WERI-Rb-1 (cell line): ENCODE data around the gene HOXB13.

ENCODE experiments used
- DNase-seq: peaks from one replicate; pipeline ENCODE4 v3.0.0-alpha.2; 2020
- H3K27ac ChIP-seq: fragments of 250-450 bp; sonication (Bioruptor Pico); 2 replicates; pipeline ENCODE4 v1.5.1; 2020; ENCODE audit warnings: mild to moderate bottlenecking, moderate library complexity
- H3K27me3 ChIP-seq: fragments of 250-450 bp; sonication (Bioruptor Pico); 2 replicates; pipeline ENCODE4 v1.5.1; 2021; ENCODE audit warnings: mild to moderate bottlenecking, low read depth, moderate library complexity; ENCODE audit not compliant: insufficient read depth, severe bottlenecking
- H3K36me3 ChIP-seq: fragments of 250-450 bp; sonication (Bioruptor Pico); 2 replicates; pipeline ENCODE4 v1.5.1; 2020; ENCODE audit warnings: mild to moderate bottlenecking, moderate library complexity
- H3K4me3 ChIP-seq: 2 replicates; pipeline ENCODE4 v1.5.1; 2011; ENCODE audit warnings: low read depth, mild to moderate bottlenecking, control low read depth, low read length
- H3K9me3 ChIP-seq: fragments of 250-450 bp; sonication (Bioruptor Pico); 2 replicates; pipeline ENCODE4 v1.5.1; 2021; ENCODE audit warnings: mild to moderate bottlenecking, moderate library complexity; ENCODE audit not compliant: severe bottlenecking
- TF ChIP-seq, protein P1 (sequence below): IDR thresholded peaks from 2 replicates; pipeline ENCODE4 v1.5.1; 2011; ENCODE audit warnings: low read depth, mild to moderate bottlenecking, control low read depth, inconsistent platforms, low read length

Gene HOXB13

DNA sequence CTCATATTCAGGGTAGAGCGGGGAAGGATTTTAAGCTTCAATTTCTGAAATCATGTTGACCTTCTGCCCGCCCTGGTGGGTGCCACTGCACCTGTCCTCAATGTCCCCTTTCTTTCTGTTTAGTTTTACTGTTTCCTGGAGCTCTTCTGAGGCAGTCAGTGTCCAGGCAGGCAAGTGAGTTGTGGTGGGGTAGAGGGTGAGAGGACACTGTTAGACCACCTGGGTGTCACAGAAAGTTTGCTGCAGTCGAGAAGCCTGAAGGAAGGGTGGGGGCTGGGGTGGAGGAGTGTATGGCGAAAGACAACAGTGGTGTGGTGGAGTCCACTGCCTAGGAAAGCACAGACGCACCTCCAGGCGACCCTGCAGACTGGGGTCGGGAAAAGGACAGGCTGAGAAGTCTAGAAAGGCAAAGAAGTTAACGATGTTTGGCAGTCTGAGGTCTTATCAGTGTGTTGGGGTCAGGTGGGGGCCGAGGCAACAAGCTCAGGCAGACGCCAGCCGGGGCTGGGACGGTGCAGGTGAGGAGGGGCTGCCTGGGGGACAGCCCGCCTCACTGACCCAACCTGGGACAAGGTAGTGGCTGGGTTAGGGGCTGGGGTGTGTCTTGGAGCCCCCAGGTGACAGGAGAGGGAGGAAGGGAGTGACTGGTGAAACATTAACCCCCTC, 23.3 kb upstream of the HOXB13 start:
- peaks cover 20% of the 10 kb centered on the region for H3K9me3 ChIP-seq
- no peaks in the 10 kb centered on the region for H3K36me3 ChIP-seq
- H3K27ac ChIP-seq = no peak overlapping the region
- peaks cover 100% of the 10 kb centered on the region for H3K27me3 ChIP-seq
- TF ChIP-seq, protein P1, sequence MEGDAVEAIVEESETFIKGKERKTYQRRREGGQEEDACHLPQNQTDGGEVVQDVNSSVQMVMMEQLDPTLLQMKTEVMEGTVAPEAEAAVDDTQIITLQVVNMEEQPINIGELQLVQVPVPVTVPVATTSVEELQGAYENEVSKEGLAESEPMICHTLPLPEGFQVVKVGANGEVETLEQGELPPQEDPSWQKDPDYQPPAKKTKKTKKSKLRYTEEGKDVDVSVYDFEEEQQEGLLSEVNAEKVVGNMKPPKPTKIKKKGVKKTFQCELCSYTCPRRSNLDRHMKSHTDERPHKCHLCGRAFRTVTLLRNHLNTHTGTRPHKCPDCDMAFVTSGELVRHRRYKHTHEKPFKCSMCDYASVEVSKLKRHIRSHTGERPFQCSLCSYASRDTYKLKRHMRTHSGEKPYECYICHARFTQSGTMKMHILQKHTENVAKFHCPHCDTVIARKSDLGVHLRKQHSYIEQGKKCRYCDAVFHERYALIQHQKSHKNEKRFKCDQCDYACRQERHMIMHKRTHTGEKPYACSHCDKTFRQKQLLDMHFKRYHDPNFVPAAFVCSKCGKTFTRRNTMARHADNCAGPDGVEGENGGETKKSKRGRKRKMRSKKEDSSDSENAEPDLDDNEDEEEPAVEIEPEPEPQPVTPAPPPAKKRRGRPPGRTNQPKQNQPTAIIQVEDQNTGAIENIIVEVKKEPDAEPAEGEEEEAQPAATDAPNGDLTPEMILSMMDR = no peak
- no peak overlapping the region for H3K4me3 ChIP-seq
- no peak for DNase-seq

DNA sequence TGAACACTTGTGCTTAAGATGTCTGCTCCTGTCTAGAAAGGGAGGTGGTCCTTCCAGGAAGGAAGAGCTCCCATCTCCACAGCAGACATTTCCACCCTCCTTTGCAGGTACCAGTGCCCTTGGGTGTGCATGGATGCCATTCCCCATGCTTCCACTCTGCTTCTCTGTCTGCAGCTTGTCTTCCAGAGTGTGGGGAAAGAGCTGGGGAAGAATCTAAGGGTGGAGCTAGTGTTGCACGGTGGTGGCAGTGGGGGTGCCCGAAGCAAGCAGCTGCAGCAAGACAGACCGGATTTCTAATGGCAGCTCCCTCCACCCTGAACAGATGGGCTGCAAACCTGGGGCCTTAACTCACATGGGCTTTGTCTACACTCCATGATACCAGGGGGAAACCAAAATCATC, 22.6 kb upstream of the HOXB13 start:
- no peaks in the 10 kb centered on the region for H3K36me3 ChIP-seq
- H3K27me3 ChIP-seq = peaks cover 100% of the 10 kb centered on the region
- no peak overlapping the region for H3K4me3 ChIP-seq
- DNase-seq = peak; percentile 27
- peaks cover 20% of the 10 kb centered on the region for H3K9me3 ChIP-seq
- H3K27ac ChIP-seq = no peak overlapping the region
- TF ChIP-seq, protein P1 = no peak

DNA sequence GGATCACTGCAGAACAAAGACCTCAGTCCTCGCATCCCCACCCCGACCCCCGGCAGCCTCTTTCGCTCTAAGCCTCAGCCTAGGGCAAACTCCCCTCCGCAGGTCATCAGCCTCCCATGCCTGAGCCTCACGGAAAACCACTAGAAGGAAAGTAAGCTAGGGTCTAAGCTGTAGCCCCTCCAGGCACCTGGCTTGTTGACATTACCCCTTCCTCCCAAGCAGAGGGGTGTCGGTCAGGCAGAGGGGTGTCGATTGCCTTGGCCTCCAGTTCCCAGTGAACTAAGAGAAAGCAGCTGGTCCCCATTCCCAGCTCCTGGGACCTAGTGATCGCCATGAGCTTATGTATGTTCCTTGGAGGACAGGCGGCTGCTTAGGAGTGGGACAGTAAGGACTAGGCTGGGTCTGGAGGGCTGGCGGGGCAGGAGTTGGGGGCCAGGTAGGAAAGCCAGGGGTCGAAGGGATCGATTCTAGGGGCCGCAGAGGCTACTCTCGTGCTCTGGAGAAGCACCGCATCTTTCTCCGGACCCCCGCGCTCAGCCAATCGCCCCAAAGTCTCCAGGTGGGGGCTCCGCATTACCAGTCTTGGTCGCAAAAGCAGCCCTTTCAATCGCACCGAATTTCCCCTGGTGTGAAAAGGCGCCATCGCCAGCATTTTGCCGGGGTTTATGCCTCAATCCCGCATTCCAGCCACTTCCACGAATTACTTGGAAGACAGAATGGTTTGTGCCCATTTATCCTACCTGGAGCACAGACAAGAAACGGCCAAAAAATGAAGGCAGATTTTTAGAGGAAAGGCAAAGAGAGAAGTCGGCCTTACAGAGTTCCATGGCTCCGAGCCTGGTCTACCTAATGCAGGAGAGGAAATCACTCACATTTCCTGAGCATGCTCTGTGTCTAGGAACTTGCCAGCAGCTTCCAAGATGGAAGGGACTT, 21.3 kb upstream of the HOXB13 start:
- H3K4me3 ChIP-seq = no peak overlapping the region
- peaks cover 20% of the 10 kb centered on the region for H3K9me3 ChIP-seq
- DNase-seq = no peak
- TF ChIP-seq, protein P1 = no peak
- no peaks in the 10 kb centered on the region for H3K36me3 ChIP-seq
- H3K27me3 ChIP-seq = peaks cover 100% of the 10 kb centered on the region
- no peak overlapping the region for H3K27ac ChIP-seq

DNA sequence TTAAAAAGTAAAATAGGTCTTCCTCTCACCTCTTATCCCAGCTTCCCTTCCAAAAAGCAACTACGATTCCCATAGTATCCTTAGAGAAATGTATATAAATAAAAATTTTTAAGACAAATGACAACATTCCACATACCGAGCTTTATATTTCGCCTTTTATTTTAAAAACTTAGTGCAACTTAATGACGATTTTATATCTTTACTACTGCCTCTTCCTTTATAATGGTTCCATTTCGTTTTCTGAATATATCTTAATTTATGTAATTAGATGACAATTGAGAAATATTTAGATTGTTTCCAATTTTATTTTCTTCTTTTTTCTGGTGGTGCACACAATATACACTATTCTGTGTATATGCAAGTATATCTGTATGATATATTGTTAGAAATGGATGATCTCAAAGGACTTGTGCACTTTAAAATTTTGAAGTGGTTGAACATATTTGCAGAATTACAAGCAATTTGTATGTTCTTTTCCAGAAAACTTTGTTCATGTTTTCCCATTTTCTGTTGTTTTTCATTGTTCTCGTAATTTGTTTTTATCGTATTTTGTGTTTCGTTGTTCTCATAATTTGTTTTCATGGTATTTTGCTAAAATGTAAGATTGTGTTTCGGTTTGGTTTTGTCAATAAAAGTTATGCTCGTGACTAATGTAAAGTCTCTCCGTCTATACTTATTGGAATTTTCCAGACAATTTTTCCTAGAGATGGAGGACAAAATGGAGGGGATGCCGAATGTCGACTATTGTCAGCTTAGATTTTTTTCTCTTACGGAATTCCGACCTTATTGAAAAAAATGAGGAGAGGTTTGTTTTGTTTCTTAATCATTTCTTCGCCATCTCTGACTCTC, 20.4 kb upstream of the HOXB13 start:
- peaks cover 99% of the 10 kb centered on the region for H3K27me3 ChIP-seq
- no peak overlapping the region for H3K4me3 ChIP-seq
- DNase-seq = no peak
- H3K36me3 ChIP-seq = no peaks in the 10 kb centered on the region
- TF ChIP-seq, protein P1 = no peak
- H3K9me3 ChIP-seq = peaks cover 20% of the 10 kb centered on the region
- no peak overlapping the region for H3K27ac ChIP-seq

DNA sequence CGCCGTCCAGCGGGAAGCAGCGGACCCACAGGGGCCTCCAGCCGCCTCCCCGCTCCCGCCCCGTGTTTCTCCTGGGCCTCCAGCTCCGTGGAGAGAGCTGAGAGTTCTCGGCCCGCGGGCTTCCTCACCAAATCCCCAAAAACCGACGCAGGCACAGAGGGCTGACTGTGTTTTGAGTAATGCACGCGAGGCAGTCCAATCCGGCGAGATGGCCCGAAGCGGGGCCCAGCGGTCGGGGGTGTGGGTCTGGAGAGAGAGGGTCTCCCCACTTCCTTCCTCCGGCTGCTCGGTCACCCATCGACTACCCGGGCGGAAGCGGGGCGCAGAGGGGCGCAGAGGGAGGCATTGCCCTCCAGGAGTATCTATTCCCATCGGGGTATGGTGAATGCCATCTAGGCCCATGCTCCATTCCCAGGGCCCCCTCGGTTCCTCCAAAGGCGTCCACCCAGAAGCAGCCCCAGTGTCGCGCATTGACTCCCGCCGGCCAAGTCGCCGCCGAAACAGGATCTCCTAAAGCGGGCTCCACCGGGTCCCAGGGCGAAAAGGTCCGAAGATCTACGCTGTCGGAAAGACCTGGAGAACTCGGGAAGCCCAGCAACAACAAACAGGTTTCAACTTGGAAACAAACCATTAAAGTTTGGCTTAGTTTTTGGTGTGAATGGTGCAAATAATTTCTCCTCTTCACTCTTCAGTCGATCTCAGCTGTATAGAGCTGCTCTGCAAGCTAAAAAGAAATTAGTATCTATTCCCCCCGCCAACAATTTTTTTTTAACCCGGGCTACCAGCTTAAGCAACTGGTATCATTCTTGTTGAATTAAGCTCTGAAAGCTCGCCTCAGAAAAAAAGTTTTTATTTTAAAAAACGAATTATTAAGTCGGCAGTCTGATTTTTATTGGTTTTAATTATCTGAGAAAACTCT, 19.2 kb upstream of the HOXB13 start:
- peaks cover 99% of the 10 kb centered on the region for H3K27me3 ChIP-seq
- H3K9me3 ChIP-seq = peaks cover 20% of the 10 kb centered on the region
- H3K27ac ChIP-seq = no peak overlapping the region
- H3K4me3 ChIP-seq = no peak overlapping the region
- DNase-seq = no peak
- no peaks in the 10 kb centered on the region for H3K36me3 ChIP-seq
- TF ChIP-seq, protein P1 = no peak
